Stimulated activated naive CD8-positive, alpha-beta T cell treated with anti-CD3 and anti-CD28 coated beads, Interleukin-15, Interleukin-2, amounts not matched to agents 100 U/mL and 50 U/mL, for 24 hours (primary cell): ENCODE data around the gene ZDHHC22.
"Not testable (repeated sequence)": the region's sequence is repeated elsewhere in the genome, so short reads cannot be mapped to it uniquely, and the experiment has no call there.

Experiments
- ATAC-seq: fragments of 150-1000 bp; cut with Tn5 transposase; one replicate; pipeline ENCODE4 v1.10.0; 2021
- DNase-seq: peaks from one replicate; pipeline ENCODE4 v3.0.0; 2021

The ZDHHC22 gene, protein sequence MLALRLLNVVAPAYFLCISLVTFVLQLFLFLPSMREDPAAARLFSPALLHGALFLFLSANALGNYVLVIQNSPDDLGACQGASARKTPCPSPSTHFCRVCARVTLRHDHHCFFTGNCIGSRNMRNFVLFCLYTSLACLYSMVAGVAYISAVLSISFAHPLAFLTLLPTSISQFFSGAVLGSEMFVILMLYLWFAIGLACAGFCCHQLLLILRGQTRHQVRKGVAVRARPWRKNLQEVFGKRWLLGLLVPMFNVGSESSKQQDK

DNA sequence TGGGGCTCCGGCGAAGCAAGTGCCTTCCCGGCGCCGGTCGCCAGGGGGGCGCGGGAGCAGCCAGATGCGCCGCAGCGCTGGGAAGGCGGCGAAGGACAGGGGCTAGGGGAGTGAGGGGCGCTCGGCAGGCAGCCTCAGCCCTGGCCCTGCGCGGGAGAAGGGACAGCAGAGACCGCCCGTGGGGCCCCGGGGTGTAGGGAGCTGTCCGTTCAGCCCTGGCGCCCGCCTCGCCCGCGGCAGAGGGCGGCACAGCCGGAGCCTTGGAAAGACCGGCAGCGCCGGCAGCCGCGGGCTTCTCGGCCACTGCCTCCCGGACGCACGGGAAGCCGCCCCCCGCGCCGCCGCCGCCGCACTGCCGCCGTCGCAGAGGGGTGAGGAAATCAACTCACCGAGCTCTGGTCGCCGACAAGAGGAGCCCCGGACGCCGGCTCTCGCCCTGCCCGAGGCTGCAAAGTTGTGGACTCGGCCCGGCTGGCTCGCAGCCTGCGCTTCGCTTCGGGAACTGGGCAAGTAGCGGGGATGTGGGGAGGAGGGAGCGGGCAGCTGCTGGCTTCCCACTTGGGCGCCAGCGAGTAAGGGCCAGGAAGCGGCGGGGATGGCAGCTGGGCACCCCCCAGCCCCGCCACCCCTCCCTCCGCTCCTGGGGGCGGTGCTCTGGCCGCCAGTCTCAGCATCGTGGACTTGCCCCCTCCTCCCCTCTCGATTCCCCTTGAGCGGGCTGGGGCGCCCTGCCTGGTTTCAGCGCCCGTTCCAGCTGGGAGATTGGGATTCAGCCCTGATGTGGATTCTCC, at the start of gene ZDHHC22:
Gene ZDHHC22 (minus strand): TSS at position 578 of the 791 bp plus-strand sequence. CDS start 2,053 bp downstream, outside the sequence.
- DNase-seq (peak; percentile 33), ATAC-seq (peak; percentile 48)

- DNase-seq = no peak
- no peak for ATAC-seq
These were observed 49.4 kb upstream of the ZDHHC22 start for GRCh38 chr14:77190977-77191376.

- no peak for ATAC-seq
- DNase-seq = no peak
These were observed 47.9 kb upstream of the ZDHHC22 start for GRCh38 chr14:77189479-77189878.

GRCh38 chr14:77187649-77188012, 46.0 kb upstream of the ZDHHC22 start:
- no peak for ATAC-seq
- no peak for DNase-seq

- no peak for DNase-seq
These were observed 45.5 kb upstream of the ZDHHC22 start for GRCh38 chr14:77186911-77187648.

GRCh38 chr14:77185093-77185465, 43.5 kb upstream of the ZDHHC22 start:
- DNase-seq (no peak), ATAC-seq (no peak)

More at GRCh38 chr14:77186911-77187648, 45.5 kb upstream of the ZDHHC22 start:
- no peak for ATAC-seq

- ATAC-seq (peak; percentile 19), DNase-seq (no peak)
These were observed 43.0 kb upstream of the ZDHHC22 start for GRCh38 chr14:77184396-77185092.

- DNase-seq (no peak), ATAC-seq (no peak)
These were observed 42.3 kb upstream of the ZDHHC22 start for GRCh38 chr14:77183896-77184295.

DNA sequence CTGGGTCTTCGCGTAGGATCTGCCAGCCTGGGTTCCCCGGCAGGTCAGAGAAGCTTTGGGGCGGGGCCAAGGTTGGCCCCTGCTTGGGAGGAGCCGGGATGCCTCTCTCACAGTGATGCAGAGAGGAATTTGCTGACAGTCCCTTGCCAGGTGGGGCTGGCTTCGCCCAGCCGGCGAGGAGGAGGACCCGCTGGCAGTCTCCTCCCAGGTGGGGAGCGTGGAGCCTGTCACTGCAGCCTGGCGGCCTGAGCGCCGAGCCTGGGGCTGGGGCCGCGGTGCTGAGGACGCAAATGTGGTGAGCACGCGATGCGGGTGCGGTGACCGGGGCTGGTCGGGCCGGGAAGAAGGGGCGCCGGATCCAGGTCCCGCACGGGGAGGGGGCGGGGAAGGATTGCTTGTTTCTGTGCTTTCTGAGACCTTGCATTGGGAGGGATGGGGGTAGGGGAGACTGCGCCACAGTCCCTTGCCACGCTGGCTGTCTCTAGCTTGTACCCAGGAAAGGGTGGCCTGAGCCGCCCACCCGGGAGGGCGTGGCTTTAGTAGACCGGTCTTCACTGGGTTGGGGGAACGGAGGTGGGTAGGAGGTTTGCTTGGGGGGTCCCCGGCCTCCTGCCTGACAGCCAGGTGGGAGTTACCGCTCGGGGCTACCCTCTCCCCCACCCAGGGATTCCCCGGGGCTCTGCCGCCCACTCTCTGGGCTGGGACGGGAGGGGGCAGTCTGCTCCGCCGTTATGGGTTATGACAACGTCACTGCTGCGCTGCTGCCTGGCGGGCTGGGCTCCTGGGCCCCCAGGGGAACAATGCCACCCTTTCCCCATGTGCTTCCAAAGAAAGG, 40.2 kb upstream of the ZDHHC22 start, which contains the start of gene TMEM63C:
Gene TMEM63C (plus strand): TSS at position 196 of the 835 bp plus-strand sequence. CDS start 37,016 bp downstream, outside the sequence.
- peak; percentile 71 for DNase-seq
- ATAC-seq = peak; percentile 86

GRCh38 chr14:77180726-77181602, 39.4 kb upstream of the ZDHHC22 start:
- no peak for ATAC-seq
- no peak for DNase-seq

DNA sequence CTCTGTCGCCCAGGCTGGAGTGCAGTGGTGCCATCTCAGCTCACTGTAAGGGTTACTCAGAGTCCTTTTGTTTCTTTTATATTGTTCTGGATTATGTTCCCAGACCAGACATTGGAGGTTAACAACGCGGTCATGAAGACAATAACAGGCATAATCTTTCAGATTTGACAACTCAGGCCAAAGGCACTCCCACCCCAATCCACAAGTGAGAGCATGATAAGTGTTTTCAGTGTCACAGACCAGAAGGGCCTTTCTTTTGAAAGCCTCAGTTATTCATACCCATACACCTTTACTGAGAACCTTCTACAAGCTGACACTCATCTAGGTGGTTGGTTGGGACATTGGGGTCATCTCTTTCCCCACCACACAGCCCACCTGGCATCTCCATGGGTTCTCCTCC, 37.1 kb upstream of the ZDHHC22 start:
- DNase-seq (no peak), ATAC-seq (no peak)

- no peak for DNase-seq
These were observed 36.1 kb upstream of the ZDHHC22 start for GRCh38 chr14:77177702-77178101.

GRCh38 chr14:77175843-77176242, 34.3 kb upstream of the ZDHHC22 start:
- DNase-seq = no peak
- no peak for ATAC-seq

More at GRCh38 chr14:77177702-77178101, 36.1 kb upstream of the ZDHHC22 start:
- ATAC-seq = no peak

DNA sequence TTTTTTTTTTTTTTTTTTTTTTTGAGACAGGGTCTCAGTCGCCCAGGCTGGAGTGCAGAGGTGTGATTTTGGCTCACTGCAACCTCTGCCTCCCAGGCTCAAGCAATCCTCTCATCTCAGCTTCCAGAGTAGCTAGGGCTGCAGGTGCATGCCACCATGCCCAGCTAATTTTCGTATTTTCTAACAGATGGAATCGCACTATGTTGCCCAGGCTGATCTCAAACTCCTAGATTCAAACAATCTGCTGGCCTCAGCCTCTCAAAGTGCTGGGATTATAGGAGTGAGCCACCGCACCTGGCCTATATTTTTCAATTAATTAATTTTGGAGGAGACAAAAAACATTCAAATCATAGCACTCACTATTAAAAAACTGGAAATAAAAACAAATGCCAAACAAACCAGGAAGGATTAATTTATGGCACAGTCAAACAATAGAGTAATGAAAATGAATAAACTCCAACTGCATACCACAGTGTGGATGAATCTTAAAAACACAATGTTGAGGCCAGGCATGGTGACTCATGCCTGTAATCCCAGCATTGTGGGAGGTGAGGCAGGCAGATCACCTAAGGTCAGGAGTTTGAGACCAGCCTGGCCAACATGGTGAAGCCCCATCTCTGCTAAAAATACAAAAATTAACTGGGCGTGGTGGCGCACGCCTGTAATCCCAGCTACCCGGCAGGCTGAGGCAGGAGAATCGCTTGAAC, 32.5 kb upstream of the ZDHHC22 start:
- not testable (repeated sequence) for ATAC-seq

DNA sequence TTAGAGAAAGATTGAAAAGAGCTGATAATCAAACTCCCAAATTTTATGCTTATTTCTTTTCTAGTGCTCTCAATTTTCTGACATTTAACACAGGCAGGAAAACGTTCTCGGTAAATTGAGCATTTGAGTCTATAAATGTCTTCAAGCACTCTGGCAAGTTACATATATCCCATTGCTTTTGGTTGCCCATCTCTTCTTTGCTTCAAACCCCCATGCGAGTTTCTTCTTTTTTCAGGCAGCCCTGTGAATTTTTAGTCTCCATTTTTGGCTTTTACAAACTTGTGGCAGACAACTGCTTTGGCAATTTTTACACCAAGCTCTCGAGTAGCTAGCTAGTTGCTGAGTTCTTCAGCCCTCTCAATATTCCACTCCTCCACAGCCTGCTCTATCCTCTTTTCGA, 31.3 kb upstream of the ZDHHC22 start:
- ATAC-seq (no peak), DNase-seq (no peak)

More for the DNA sequence above, 32.5 kb upstream of the ZDHHC22 start:
- DNase-seq = not testable (repeated sequence)

GRCh38 chr14:77170045-77170444, 28.5 kb upstream of the ZDHHC22 start:
- no peak for DNase-seq
- ATAC-seq = no peak

GRCh38 chr14:77161011-77161410, 19.4 kb upstream of the ZDHHC22 start:
- ATAC-seq = no peak

DNA sequence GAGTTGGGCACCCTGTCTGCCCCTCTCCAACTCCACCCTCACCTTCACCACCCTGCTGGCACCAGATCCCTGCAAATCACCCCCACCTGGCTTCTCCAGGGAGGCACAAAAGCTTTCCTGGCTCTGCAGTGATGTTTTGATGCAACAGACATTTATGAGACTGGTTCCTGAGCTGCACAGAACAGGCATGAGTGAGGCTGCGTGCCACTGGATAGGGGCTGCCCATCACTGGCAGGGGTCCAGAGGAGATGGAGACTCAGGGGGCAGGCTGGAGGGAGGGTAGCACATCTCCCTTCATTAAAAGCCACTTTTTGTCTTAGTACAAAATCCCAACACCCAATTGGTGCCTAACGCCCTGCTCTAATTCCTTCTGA, 17.3 kb upstream of the ZDHHC22 start:
- DNase-seq (no peak), ATAC-seq (no peak)

More at GRCh38 chr14:77161011-77161410, 19.4 kb upstream of the ZDHHC22 start:
- no peak for DNase-seq

GRCh38 chr14:77158175-77158881, 16.7 kb upstream of the ZDHHC22 start:
- DNase-seq = no peak

More at GRCh38 chr14:77158175-77158881, 16.7 kb upstream of the ZDHHC22 start:
- ATAC-seq = peak; percentile 14
